HL-60 (cell line): ENCODE measurements around the gene SPATS2L.

Source experiments
- GABPA ChIP-seq: IDR thresholded peaks from 2 replicates; pipeline ENCODE4 v1.6.1; 2012; ENCODE audit warnings: low read depth
- POLR2AphosphoS5 ChIP-seq: IDR thresholded peaks from 2 replicates; pipeline ENCODE4 v1.6.1; 2012; ENCODE audit warnings: low read depth
- TF ChIP-seq, protein P1 (sequence below): IDR thresholded peaks from 2 replicates; pipeline ENCODE4 v1.6.1; 2012; ENCODE audit warnings: low read depth; ENCODE audit not compliant: insufficient replicate concordance
- TF ChIP-seq, protein P2 (sequence below): IDR thresholded peaks from one replicate; pipeline ENCODE4 v1.5.1; 2011; ENCODE audit warnings: low read length, control low read depth, inconsistent platforms; ENCODE audit not compliant: insufficient read depth

DNA sequence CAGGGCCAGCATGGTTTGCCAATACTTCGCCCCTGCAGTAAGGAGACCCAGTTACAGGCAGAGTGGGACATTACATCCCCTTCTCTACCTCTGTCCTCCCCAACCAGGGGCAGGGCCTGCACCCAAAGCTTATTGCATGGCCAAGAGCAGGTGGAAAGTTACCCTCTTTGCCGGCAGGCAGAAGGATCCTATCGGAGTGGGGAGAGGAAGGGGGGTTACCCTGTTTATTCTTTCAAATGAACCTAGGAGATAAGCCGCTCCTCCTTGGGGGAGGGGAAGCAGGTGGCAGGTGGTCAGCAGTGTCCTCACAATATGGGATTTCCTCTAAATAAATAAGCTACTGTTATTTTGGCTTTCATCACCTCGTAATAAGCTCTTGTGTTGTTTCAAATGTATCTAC lies 53.9 kb downstream of the SPATS2L start:
- TF ChIP-seq, protein P1, sequence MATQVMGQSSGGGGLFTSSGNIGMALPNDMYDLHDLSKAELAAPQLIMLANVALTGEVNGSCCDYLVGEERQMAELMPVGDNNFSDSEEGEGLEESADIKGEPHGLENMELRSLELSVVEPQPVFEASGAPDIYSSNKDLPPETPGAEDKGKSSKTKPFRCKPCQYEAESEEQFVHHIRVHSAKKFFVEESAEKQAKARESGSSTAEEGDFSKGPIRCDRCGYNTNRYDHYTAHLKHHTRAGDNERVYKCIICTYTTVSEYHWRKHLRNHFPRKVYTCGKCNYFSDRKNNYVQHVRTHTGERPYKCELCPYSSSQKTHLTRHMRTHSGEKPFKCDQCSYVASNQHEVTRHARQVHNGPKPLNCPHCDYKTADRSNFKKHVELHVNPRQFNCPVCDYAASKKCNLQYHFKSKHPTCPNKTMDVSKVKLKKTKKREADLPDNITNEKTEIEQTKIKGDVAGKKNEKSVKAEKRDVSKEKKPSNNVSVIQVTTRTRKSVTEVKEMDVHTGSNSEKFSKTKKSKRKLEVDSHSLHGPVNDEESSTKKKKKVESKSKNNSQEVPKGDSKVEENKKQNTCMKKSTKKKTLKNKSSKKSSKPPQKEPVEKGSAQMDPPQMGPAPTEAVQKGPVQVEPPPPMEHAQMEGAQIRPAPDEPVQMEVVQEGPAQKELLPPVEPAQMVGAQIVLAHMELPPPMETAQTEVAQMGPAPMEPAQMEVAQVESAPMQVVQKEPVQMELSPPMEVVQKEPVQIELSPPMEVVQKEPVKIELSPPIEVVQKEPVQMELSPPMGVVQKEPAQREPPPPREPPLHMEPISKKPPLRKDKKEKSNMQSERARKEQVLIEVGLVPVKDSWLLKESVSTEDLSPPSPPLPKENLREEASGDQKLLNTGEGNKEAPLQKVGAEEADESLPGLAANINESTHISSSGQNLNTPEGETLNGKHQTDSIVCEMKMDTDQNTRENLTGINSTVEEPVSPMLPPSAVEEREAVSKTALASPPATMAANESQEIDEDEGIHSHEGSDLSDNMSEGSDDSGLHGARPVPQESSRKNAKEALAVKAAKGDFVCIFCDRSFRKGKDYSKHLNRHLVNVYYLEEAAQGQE: no peak
- TF ChIP-seq, protein P2, sequence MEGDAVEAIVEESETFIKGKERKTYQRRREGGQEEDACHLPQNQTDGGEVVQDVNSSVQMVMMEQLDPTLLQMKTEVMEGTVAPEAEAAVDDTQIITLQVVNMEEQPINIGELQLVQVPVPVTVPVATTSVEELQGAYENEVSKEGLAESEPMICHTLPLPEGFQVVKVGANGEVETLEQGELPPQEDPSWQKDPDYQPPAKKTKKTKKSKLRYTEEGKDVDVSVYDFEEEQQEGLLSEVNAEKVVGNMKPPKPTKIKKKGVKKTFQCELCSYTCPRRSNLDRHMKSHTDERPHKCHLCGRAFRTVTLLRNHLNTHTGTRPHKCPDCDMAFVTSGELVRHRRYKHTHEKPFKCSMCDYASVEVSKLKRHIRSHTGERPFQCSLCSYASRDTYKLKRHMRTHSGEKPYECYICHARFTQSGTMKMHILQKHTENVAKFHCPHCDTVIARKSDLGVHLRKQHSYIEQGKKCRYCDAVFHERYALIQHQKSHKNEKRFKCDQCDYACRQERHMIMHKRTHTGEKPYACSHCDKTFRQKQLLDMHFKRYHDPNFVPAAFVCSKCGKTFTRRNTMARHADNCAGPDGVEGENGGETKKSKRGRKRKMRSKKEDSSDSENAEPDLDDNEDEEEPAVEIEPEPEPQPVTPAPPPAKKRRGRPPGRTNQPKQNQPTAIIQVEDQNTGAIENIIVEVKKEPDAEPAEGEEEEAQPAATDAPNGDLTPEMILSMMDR: no peak
- TF ChIP-seq GABPA (no peak), POLR2AphosphoS5 (no peak)
